KG1 (cell line): ENCODE results near the gene MGMT.

Source experiments
- DNase-seq: peaks from one replicate; lab custom pipeline; 2025; lab: John Stamatoyannopoulos, UW

Gene MGMT

DNA sequence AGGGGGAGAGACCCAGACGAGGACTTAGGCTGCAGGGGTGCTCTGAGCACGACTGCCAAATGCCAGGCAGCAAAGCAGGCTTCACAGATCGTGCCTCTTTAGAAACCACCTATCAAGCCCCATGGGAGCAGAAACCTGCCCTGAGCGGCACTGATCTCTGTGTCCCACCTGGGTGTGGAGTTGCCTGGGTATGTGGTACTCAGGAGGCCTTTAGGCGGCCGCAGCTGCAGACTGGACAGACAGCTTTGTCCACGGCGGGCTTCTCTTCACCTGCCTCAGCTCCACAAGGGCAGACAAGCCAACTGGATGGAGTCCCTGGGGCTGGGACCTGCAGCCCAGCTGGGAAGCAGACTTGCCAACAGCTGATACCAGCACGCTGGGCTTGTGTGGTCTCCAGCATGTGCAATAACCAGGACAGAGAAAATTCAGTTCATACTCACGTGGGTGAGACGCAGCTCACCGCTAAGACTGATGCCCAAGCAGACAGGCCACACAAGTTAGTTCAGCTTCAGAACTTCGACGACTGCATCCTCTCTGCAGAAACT is 333.8 kb downstream of the MGMT start:
- DNase-seq: no peak

DNA sequence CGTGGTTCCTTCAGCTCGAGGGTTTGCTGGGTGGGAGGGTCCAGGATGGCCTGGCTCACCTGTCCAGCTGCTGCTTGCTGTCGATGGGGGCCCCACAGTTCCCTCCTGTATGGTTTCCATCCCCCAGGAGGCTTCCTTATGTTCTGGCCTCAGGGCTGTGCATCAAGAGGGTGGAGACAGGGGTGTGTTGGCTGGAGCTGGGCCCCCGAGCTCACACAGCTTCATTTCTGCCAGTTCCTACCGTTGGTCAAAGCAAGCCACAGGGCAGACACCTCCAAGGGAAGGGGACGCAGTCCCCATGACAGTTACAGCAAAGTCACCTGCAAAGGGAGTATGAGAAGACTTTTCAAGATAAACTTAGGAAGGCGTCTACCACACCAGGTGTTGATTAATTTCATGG is 340.2 kb downstream of the MGMT start:
- DNase-seq: no peak

DNA sequence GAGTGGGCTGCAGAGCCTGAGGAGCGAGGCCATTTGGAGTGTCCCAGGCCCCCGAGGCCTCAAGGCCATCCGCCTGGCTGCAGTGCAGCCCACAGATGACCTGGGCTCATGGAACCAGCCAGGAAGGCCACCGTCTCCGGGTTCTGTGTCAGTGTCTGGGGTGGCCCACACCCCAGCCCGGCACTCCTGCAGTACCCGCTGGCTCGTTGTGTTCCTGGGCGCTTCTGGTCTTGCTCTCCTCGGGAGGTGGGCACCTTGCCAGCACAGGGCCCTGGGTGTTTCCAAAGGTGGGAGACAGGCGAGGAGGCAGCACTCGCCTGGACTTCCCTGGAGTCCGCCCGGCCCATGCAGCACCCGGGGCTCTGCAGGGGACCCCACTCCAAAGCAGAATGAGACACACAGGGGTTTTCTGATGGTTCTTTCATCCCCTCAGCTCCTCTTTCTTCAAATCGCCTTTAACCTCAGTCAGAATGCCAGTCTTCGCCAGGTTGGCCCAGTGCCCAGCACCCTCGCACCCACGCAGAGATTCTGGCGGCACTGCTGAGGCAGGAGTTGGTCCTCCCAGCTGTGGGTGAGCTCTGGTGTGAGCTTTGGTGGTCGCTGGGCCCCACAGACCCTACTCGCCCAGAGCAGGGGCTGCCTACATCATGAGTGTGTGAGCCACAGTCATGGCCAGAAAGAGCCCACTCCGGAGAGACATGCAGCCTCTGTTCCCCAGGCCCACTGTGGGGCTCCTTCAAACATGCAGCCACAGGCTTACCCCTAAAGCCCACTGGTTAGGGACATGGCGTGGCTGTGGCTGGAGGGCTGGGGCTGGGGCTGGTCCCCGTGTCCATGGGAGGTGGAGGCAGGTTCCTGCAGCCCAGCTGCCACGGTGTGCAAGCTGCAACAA is 341.3 kb downstream of the MGMT start:
- no peak for DNase-seq

DNA sequence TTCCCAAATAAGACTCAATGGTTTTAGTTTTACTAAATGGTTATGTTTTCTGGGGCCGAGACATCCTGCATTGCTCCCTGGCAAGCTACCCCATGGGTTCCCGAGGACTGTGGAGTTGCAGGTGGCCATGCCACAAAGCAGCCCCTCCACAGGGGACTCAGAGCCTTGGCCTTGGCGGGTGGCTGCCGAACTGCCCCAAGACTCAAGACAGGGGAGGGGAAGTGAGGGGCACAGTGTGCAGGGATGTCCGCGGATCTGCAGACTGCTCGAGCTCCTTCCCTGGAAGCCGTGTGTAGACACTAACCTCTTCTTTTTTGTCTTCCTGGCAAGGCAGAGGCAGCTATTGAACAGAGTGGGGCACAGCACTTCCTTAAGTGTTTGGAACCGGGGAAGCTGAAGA is 342.4 kb downstream of the MGMT start:
- DNase-seq: no peak

DNA sequence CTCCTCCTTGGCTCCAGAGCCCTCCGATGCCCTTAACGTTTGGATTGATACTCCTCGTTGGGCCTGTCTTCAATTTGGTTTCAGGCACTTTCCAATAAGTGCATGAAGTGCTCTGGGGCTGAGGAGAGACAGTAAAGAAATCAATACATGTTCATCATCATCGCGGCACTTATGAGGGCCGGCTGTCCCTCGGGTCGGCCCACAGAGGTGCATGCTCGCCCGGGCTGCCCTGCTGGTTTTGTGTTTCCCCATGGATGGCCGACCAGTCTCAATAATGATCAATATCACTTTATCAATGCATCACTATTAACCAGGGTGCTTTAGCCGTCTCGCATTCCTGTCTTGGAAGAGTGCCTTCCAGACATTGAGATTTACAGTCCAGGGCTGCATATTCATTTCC is 342.8 kb downstream of the MGMT start:
- DNase-seq: no peak

DNA sequence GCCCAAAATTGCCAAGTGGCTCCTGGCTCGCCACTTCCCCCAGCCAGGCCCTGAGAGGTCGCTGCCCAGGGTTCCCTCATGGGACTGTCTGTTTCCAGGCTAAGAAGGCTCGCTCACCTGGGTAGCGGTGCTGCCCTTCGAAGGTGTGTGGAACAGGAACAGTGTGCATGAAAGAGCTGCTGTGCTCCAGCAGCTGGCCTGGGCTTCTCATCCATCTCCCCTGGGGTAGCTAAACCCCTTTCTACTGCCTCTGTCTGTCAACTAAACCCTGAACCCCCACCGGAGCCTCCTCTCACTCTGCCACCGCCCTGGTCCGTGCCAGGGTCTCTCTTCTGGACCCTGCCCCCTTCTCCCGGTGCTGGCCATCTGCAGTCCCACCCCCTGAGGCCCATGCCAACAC is 344.2 kb downstream of the MGMT start:
- DNase-seq: no peak

DNA sequence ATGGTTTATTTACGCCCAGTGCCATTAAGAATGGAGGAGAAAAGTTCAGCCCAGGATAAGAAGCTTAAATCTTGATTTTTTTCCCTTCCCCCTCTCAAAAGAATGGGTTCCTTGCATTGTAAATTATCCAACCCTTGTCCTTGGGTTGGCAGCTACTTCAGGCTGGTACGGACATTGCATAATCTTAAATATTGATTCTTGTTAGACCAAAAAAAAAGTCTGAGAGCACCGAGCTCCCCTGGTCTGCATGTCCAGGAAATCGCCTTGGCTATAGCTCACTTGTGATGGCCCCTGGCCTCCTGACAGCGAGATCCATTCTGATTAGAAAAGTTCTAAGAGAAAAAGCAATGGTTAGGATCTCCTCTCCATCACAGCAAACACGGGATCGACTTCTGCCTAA is 345.4 kb downstream of the MGMT start:
- DNase-seq: no peak

DNA sequence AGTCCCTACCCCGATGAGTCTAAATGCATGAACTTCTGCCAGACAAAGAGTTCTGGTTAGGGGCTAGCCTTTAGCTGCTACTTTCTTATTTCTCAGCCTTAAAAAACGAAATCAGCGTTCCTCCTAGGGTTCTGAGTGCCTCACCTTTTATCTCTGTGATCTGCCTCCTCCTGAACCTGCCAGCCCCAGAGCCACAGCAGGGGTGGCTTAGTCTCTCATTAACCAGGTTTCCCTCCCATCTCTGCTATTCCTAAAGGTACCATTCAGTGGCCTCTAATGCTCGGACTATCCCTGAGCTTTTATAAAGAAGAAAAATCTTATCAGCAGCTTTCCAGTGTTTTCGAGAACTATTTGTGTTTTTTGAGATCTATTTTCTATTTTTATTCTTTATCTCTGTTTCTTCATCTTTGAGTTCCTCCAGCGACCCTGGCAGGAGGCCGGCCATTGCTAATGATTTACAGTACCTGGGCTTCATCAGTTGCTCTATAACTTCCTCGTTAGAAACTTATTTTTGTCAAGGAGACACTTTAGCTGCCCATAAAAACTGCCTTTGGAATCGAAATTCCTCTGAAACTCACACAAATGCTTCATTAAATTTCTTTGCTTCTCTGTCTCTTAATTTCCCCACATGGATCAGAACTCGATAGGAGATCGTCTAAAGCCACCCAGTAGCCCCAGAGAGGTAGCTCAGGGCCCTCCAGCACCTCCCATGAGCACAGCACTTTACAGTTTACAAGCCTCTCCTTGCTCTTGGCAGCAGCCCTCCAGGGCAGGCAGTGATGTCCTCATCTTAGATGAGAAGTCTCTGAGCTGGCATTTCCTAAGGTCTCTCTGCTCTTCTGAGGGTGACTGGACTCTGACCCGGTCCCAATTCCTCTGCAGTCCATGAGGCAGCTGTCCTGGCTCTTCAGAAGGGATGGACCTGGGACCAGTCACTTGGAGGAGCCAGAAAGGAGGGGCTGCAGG is 347.9 kb downstream of the MGMT start:
- no peak for DNase-seq

DNA sequence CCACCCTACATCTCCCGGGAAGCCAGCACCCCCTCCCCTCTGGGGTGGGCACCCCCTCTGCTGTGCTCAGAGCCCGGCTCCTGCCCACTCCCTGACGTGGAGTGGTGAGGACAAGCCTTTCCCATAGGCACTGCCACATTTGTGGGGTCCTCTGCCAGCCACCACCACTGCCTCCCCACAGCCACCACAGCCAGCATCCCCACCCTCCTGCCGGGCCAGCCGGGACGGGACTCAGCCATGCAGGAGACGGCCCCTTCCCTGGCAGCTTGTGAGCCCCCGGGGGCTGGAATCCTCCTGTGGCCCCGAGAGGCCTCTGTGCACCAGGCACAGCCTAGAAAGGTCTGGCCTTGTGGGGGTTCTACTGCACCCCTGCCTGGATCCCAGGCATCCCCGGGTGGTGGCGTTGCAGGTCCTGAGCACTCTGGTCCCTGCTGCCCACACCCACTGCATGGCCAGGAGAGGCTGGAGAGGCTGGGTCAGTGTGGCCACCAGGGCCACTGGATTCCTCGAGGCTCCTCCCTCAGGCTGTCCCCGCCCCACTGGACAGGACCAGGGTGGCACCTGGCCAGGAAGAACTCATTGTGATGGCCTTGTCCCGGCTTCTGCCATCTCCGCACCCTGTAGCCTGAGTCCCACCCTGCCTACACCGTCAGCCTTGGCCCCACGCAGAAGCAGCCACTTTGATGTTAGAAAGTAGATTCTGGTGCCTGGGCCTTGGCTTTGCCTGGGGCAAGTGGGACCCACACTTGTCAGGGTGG is 349.0 kb downstream of the MGMT start:
- no peak for DNase-seq

DNA sequence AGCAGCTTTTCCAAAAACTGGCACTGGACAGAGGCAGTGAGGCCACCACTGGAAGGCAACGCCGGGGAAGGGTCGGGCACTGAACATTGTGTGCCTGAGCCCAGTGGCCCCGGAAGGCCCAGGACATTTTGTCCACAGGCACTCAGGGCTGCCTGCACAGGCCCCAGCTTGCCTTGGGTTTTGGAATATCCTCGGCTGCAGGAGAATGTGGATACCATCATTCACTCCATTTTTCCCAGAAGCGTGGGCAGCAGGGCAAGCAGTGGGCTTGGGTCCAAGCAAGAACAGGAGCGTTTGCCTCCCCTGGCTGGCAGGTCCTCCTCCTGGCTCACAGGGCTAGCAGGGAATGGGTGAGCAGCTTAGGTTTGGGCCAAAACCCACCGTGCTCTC is 349.6 kb downstream of the MGMT start:
- no peak for DNase-seq
